HepG2 (cell line): ENCODE data around the gene NOXO1. TPM values are rescaled to one million over a fixed set of nuclear protein-coding genes. Genes with fewer than 3 reads are reported as not detected.

Experiments
- ATAD3A ChIP-seq: sonication (generic); formaldehyde crosslinking; IDR thresholded peaks from 2 replicates; pipeline ENCODE4 v1.4.0; 2020; ENCODE audit warnings: missing genetic modification reagents
- ATRX ChIP-seq: sonication (generic); formaldehyde crosslinking; IDR thresholded peaks from 2 replicates; pipeline ENCODE4 v1.4.0; 2020; ENCODE audit warnings: missing genetic modification reagents, borderline replicate concordance
- ZNF773 ChIP-seq: sonication (generic); formaldehyde crosslinking; IDR thresholded peaks from 2 replicates; pipeline ENCODE4 v1.4.0; 2020; ENCODE audit warnings: missing genetic modification reagents, borderline replicate concordance
- polyA plus RNA-seq, 8 experiments: library from polyadenylated mRNA; depleted of rRNA in 3 of 8; stranded (reverse) in 7 of 8; unstranded in 1 of 8; fragments of >200 nt; fragmentation: Illumina TruSeq in 4 of 8; extraction: Trizol in 4 of 8; gene quantifications; 2 replicates each; pipeline versions ENCODE4 v1.2.1 to v1.2.3, GENCODE V29; 2011 to 2016; ENCODE audit warnings: low read depth in 4 of 8, missing spikeins in 1 of 8, mixed read lengths in 1 of 8; ENCODE audit not compliant: insufficient read depth in 1 of 8
- total RNA-seq, 5 experiments: library from RNA; depleted of rRNA; stranded (reverse); fragments of >200 nt; fragmentation: Illumina TruSeq; extraction: Trizol; gene quantifications; 2 replicates each; pipeline ENCODE4 v1.2.3, GENCODE V29; 2016; ENCODE audit warnings: low read depth in 1 of 5
- TF ChIP-seq, protein P1 (sequence below), 2 experiments: sonication (generic) in 1 of 2; formaldehyde crosslinking in 1 of 2; IDR thresholded peaks; 2 replicates each; pipeline versions ENCODE4 v1.6.1 to v1.9.0; 2014 to 2022; ENCODE audit warnings: antibody characterized with exemption in 1 of 2, borderline replicate concordance in 1 of 2, inconsistent platforms in 1 of 2, low read depth in 1 of 2, missing genetic modification reagents in 1 of 2
- TF ChIP-seq, protein P2 (sequence below): sonication (generic); formaldehyde crosslinking; IDR thresholded peaks from 2 replicates; pipeline ENCODE4 v1.5.0; 2020; ENCODE audit warnings: missing genetic modification reagents, mild to moderate bottlenecking, borderline replicate concordance
- TF ChIP-seq, protein P3 (sequence below): sonication (generic); formaldehyde crosslinking; IDR thresholded peaks from 2 replicates; pipeline ENCODE4 v1.4.0; 2020; ENCODE audit warnings: mild to moderate bottlenecking, missing genetic modification reagents
- TF ChIP-seq, protein P4 (sequence below): sonication (generic); formaldehyde crosslinking; IDR thresholded peaks from 2 replicates; pipeline ENCODE4 v1.4.0; 2020; ENCODE audit warnings: missing genetic modification reagents, low read depth, mild to moderate bottlenecking, borderline replicate concordance
- TF ChIP-seq, protein P5 (sequence below), 2 experiments: sonication (generic) in 1 of 2; formaldehyde crosslinking in 1 of 2; IDR thresholded peaks; 2 replicates each; pipeline versions ENCODE4 v1.5.1 to v1.6.1; 2011 to 2020; ENCODE audit warnings: borderline replicate concordance in 1 of 2, low read depth in 1 of 2, low read length in 1 of 2, mild to moderate bottlenecking in 1 of 2, missing genetic modification reagents in 1 of 2, moderate library complexity in 1 of 2

The NOXO1 gene
- total and polyA plus RNA-seq, 2 of the 13 experiments (the other 11 are each of a cell fraction or from before 2014, with no cell fraction given): 0.69 to 1.4 TPM

GRCh38 chr16:1942047-1942809, 39.0 kb downstream of the NOXO1 start (continued):
- TF ChIP-seq, protein P1, sequence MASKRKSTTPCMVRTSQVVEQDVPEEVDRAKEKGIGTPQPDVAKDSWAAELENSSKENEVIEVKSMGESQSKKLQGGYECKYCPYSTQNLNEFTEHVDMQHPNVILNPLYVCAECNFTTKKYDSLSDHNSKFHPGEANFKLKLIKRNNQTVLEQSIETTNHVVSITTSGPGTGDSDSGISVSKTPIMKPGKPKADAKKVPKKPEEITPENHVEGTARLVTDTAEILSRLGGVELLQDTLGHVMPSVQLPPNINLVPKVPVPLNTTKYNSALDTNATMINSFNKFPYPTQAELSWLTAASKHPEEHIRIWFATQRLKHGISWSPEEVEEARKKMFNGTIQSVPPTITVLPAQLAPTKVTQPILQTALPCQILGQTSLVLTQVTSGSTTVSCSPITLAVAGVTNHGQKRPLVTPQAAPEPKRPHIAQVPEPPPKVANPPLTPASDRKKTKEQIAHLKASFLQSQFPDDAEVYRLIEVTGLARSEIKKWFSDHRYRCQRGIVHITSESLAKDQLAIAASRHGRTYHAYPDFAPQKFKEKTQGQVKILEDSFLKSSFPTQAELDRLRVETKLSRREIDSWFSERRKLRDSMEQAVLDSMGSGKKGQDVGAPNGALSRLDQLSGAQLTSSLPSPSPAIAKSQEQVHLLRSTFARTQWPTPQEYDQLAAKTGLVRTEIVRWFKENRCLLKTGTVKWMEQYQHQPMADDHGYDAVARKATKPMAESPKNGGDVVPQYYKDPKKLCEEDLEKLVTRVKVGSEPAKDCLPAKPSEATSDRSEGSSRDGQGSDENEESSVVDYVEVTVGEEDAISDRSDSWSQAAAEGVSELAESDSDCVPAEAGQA (IDR thresholded peaks at IDR 0.05; ENCODE audit: low read depth): no peak
- TF ChIP-seq, protein P1 (CRISPR knock-in tag; IDR thresholded peaks at IDR 0.05; ENCODE audit: borderline replicate concordance): 0 out of 2 replicates have a peak, but pooled peaks have one; percentile 2
- TF ChIP-seq, protein P2, sequence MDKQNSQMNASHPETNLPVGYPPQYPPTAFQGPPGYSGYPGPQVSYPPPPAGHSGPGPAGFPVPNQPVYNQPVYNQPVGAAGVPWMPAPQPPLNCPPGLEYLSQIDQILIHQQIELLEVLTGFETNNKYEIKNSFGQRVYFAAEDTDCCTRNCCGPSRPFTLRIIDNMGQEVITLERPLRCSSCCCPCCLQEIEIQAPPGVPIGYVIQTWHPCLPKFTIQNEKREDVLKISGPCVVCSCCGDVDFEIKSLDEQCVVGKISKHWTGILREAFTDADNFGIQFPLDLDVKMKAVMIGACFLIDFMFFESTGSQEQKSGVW (CRISPR knock-in tag): no peak
- 0 out of 2 replicates have a peak, but pooled peaks have one; percentile 8 for TF ChIP-seq ZNF773 (CRISPR knock-in tag)
- TF ChIP-seq ATAD3A (CRISPR knock-in tag): no peak
- TF ChIP-seq, protein P3, sequence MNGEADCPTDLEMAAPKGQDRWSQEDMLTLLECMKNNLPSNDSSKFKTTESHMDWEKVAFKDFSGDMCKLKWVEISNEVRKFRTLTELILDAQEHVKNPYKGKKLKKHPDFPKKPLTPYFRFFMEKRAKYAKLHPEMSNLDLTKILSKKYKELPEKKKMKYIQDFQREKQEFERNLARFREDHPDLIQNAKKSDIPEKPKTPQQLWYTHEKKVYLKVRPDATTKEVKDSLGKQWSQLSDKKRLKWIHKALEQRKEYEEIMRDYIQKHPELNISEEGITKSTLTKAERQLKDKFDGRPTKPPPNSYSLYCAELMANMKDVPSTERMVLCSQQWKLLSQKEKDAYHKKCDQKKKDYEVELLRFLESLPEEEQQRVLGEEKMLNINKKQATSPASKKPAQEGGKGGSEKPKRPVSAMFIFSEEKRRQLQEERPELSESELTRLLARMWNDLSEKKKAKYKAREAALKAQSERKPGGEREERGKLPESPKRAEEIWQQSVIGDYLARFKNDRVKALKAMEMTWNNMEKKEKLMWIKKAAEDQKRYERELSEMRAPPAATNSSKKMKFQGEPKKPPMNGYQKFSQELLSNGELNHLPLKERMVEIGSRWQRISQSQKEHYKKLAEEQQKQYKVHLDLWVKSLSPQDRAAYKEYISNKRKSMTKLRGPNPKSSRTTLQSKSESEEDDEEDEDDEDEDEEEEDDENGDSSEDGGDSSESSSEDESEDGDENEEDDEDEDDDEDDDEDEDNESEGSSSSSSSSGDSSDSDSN: no peak
- TF ChIP-seq, protein P4, sequence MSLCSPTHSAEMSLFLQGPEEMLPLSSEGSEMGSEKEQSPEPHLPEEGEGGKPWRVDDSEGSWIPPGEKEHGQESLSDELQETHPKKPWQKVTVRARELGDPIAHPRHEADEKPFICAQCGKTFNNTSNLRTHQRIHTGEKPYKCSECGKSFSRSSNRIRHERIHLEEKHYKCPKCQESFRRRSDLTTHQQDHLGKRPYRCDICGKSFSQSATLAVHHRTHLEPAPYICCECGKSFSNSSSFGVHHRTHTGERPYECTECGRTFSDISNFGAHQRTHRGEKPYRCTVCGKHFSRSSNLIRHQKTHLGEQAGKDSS (CRISPR knock-in tag): no peak
- TF ChIP-seq, protein P5, sequence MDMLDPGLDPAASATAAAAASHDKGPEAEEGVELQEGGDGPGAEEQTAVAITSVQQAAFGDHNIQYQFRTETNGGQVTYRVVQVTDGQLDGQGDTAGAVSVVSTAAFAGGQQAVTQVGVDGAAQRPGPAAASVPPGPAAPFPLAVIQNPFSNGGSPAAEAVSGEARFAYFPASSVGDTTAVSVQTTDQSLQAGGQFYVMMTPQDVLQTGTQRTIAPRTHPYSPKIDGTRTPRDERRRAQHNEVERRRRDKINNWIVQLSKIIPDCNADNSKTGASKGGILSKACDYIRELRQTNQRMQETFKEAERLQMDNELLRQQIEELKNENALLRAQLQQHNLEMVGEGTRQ (IDR thresholded peaks at IDR 0.05; ENCODE audit: low read depth, low read length): no peak
- TF ChIP-seq, protein P5 (CRISPR knock-in tag; IDR thresholded peaks at IDR 0.05; ENCODE audit: borderline replicate concordance): no peak
- no peak for TF ChIP-seq ATRX (CRISPR knock-in tag)
